GM12878 (cell line): ENCODE measurements around the gene A1BG. TPM values are rescaled to one million over a fixed set of nuclear protein-coding genes. Genes with fewer than 3 reads are reported as not detected.

Experiments used
- ATAC-seq: fragments of 200-7000 bp; cut with Tn5 transposase; 3 replicates; pipeline ENCODE4 v1.9.1; 2020; ENCODE audit warnings: mild to moderate bottlenecking, moderate library complexity
- BruUV-seq: library from RNA; stranded (reverse); fragments of 400-500 nt; replicated peaks from 2 replicates; lab custom pipeline; 2021; lab: Mats Ljungman, UMichigan
- CTCF ChIA-PET: fragments of 300-600 bp; sonication (Branson Sonifier 250); formaldehyde crosslinking; extraction: SDS; loops from one replicate; lab custom pipeline; 2021; ENCODE audit warnings: inconsistent platforms; lab: Yijun Ruan, JAX
- POLR2A ChIA-PET: fragments of 350-600 bp; formaldehyde crosslinking; extraction: SDS; loops from one replicate; lab custom pipeline; 2021; ENCODE audit warnings: inconsistent platforms; lab: Charles Lee
- RAD21 ChIA-PET: fragments of 300-600 bp; sonication (Branson Sonifier 250); formaldehyde crosslinking; loops from one replicate; lab custom pipeline; 2023; ENCODE audit warnings: antibody characterized with exemption; ENCODE audit not compliant: unreplicated experiment; lab: Charles Lee
- SMC1A ChIA-PET: fragments of 300-600 bp; sonication (Branson Sonifier 250); formaldehyde crosslinking; loops from one replicate; lab custom pipeline; 2023; ENCODE audit not compliant: unreplicated experiment, uncharacterized antibody; lab: Charles Lee
- DNase-seq: peaks from one replicate; pipeline ENCODE4 v3.0.0-alpha.2; 2011; ENCODE audit warnings: low read depth, low spot score
- FAIRE-seq: peaks from 3 replicates; lab custom pipeline; 2011; peaks lifted over from hg19 to GRCh38; lab: Jason Lieb, UNC
- H2AFZ ChIP-seq: 2 replicates; pipeline ENCODE4 v1.6.0; 2011; ENCODE audit warnings: low read depth, low read length, control low read depth; ENCODE audit not compliant: control insufficient read depth
- H3K27ac ChIP-seq: 2 replicates; pipeline ENCODE4 v1.5.1; 2011; ENCODE audit warnings: control low read depth; ENCODE audit not compliant: control insufficient read depth, insufficient read depth
- H3K27me3 ChIP-seq, 2 experiments: replicated peaks in 1 of 2; 2 replicates each; pipeline versions ENCODE4 v1.6.0 to v1.6.1; 2011; ENCODE audit warnings: low read length in 1 of 2; ENCODE audit not compliant: control insufficient read depth in 2 of 2, insufficient read depth in 2 of 2
- H3K36me3 ChIP-seq, 2 experiments: 2 replicates each; pipeline ENCODE4 v1.5.1; 2011; ENCODE audit warnings: low read length in 1 of 2; ENCODE audit not compliant: control insufficient read depth in 2 of 2, insufficient read depth in 2 of 2
- H3K4me1 ChIP-seq: 2 replicates; pipeline ENCODE4 v1.6.1; 2011; ENCODE audit warnings: mild to moderate bottlenecking, low read length, moderate library complexity, mixed read lengths; ENCODE audit not compliant: control insufficient read depth, insufficient read depth
- H3K4me2 ChIP-seq: 2 replicates; pipeline ENCODE4 v1.6.0; 2011; ENCODE audit warnings: control low read depth; ENCODE audit not compliant: control insufficient read depth, insufficient read depth
- H3K4me3 ChIP-seq: fragments of 200-600 bp; sonication (generic); 2 replicates; pipeline ENCODE4 v1.5.1; 2016
- H3K79me2 ChIP-seq: 2 replicates; pipeline ENCODE4 v1.6.0; 2011; ENCODE audit warnings: low read length; ENCODE audit not compliant: control insufficient read depth, insufficient read depth
- H3K9ac ChIP-seq: 2 replicates; pipeline ENCODE4 v1.8.0; 2011; ENCODE audit warnings: low read length, control low read depth, mixed read lengths; ENCODE audit not compliant: control insufficient read depth, insufficient read depth
- H3K9me3 ChIP-seq: replicated peaks from 3 replicates; pipeline ENCODE4 v1.5.1; 2011; ENCODE audit warnings: mild to moderate bottlenecking, low read length; ENCODE audit not compliant: control insufficient read depth, insufficient read depth
- H4K20me1 ChIP-seq: 2 replicates; pipeline ENCODE4 v1.6.0; 2011; ENCODE audit not compliant: control insufficient read depth, insufficient read depth
- BCL11A ChIP-seq: IDR thresholded peaks from 2 replicates; pipeline ENCODE4 v1.6.1; 2011; ENCODE audit warnings: low read depth, low read length
- EZH2 ChIP-seq: IDR thresholded peaks from 2 replicates; pipeline ENCODE4 v1.6.1; 2012; ENCODE audit warnings: low read depth, mild to moderate bottlenecking, control low read depth, inconsistent platforms, low read length, borderline replicate concordance; ENCODE audit not compliant: control insufficient read depth
- FOS ChIP-seq: IDR thresholded peaks from 3 replicates; pipeline ENCODE4 v1.6.1; 2011; ENCODE audit warnings: borderline replicate concordance; ENCODE audit not compliant: insufficient read length; ENCODE audit errors: extremely low read depth
- NKRF ChIP-seq: fragments of 450-650 bp; conservative IDR thresholded peaks from 2 replicates; pipeline ENCODE4 v1.6.1; 2017; ENCODE audit warnings: mild to moderate bottlenecking, moderate library complexity
- POLR2A ChIP-seq: IDR thresholded peaks from 2 replicates; pipeline ENCODE4 v1.6.1; 2011; ENCODE audit warnings: low read depth, mild to moderate bottlenecking, low read length
- POLR2AphosphoS2 ChIP-seq: IDR thresholded peaks from 2 replicates; pipeline ENCODE4 v1.6.1; 2011; ENCODE audit warnings: low read depth, mild to moderate bottlenecking, low read length, improper control_type of control experiment, moderate library complexity
- SMARCA5 ChIP-seq: fragments of 450-650 bp; IDR thresholded peaks from 2 replicates; pipeline ENCODE4 v1.6.1; 2017; ENCODE audit warnings: mild to moderate bottlenecking
- SPI1 ChIP-seq: IDR thresholded peaks from 2 replicates; pipeline ENCODE4 v1.6.1; 2011; ENCODE audit warnings: low read depth, mild to moderate bottlenecking, low read length, moderate library complexity, borderline replicate concordance; ENCODE audit not compliant: insufficient read depth
- TCF7 ChIP-seq: IDR thresholded peaks from 2 replicates; pipeline ENCODE4 v1.6.1; 2014; ENCODE audit warnings: antibody characterized with exemption, borderline replicate concordance
- ZNF217 ChIP-seq: fragments of 450-650 bp; IDR thresholded peaks from 2 replicates; pipeline ENCODE4 v1.6.1; 2017; ENCODE audit warnings: antibody characterized with exemption, mild to moderate bottlenecking
- ZSCAN29 ChIP-seq: fragments of 450-650 bp; IDR thresholded peaks from 2 replicates; pipeline ENCODE4 v1.6.1; 2017; ENCODE audit warnings: mild to moderate bottlenecking, moderate library complexity
- WGBS: methylation state at CpG from one replicate; pipeline ENCODE4 v1.1.6; 2016; ENCODE audit warnings: low lambda C conversion rate; ENCODE audit not compliant: insufficient replicate concordance, insufficient coverage; ENCODE audit errors: missing lambda C conversion rate; 5-methylcytosine and 5-hydroxymethylcytosine counted together
- in situ Hi-C: fragments of 300-500 bp; cut with MboI; formaldehyde crosslinking; loops from 9 replicates; pipeline ENCODE4 v1.14.3; 2018; ENCODE audit warnings: mixed read lengths
- intact Hi-C: fragments of 100-400 bp; cut with micrococcal nuclease; formaldehyde crosslinking; loops from one replicate; pipeline ENCODE4 v1.14.2; 2022; ENCODE audit not compliant: unreplicated experiment
- polyA plus RNA-seq, 11 experiments: library from polyadenylated mRNA; depleted of rRNA in 4 of 11; unstranded in 6 of 11; stranded (reverse) in 5 of 11; fragments of >200 nt; fragmentation: Nextera tagmentation in 4 of 11; fragmentation: Illumina TruSeq in 1 of 11; extraction: Ambion mirVana in 4 of 11; extraction: Trizol in 1 of 11; gene quantifications; 1 replicate in 1 of 11; 2 replicates in 10 of 11; pipeline versions ENCODE4 v1.2.1 to v1.2.3, GENCODE V29; 2011 to 2016; ENCODE audit warnings: inconsistent platforms in 2 of 11, missing spikeins in 2 of 11, low read depth in 1 of 11
- total RNA-seq, 4 experiments: library from RNA; depleted of rRNA in 3 of 4; stranded (reverse); fragments of >200 nt in 3 of 4; fragmentation: Illumina TruSeq in 1 of 4; extraction: Trizol in 1 of 4; gene quantifications; 2 replicates each; pipeline versions ENCODE4 v1.2.1 to v1.2.3, GENCODE V29; 2013 to 2021

The A1BG gene
- total and polyA plus RNA-seq, 10 of the 15 experiments (the other 5 are each of a cell fraction or from before 2014, with no cell fraction given), result 0.34 to 29.6 (median 11.8) TPM

GRCh38 chr19:58355908-58356765, 2.8 kb upstream of the A1BG start:
- SMC1A ChIA-PET, result no interaction called here
- Histone ChIP-seq H2AFZ (no peak overlapping the region), H3K36me3 (no peaks in the 10 kb centered on the region), H3K27ac (no peak overlapping the region), H3K79me2 (no peaks in the 10 kb centered on the region), H3K4me3 (no peak overlapping the region), H3K9ac (no peak overlapping the region), H3K9me3 (peaks cover 2% of the 10 kb centered on the region; the same call in 1 of the 3 replicates), H3K27me3 (no peaks in the 10 kb centered on the region), H4K20me1 (no peaks in the 10 kb centered on the region), H3K4me1 (no peaks in the 10 kb centered on the region; the same call in none of the 2 replicates), H3K4me2 (no peak overlapping the region)
- no TSS peak for BruUV-seq
- ATAC-seq, result peak; percentile 24
- DNase-seq, result no peak
- no peak for FAIRE-seq
- POLR2A ChIA-PET, result interaction anchor here (0.6 to 1.8 kb wide), 2 partner anchors 9 to 128 kb away, joined by 4 to 6 read pairs; no protein-coding TSS in a partner anchor
- TF ChIP-seq TCF7 (no peak), FOS (no peak), SMARCA5 (no peak), NKRF (no peak), ZSCAN29 (no peak), SPI1 (no peak), POLR2AphosphoS2 (0 out of 2 replicates have a peak, but pooled peaks have one; percentile 18), ZNF217 (no peak), EZH2 (no peak), BCL11A (no peak), POLR2A (peak; percentile 12)
- intact Hi-C loops (no loop called here), in situ Hi-C loops (no loop called here)
- CTCF ChIA-PET, result no interaction called here
- RAD21 ChIA-PET, result no interaction called here
- 52% methylated on average over 72 of the region's 94 CpGs for WGBS
